SIG-M5 (cell line): ENCODE results near the gene CNOT6L.
"Not testable (repeated sequence)": the region's sequence is repeated elsewhere in the genome, so short reads cannot be mapped to it uniquely, and the experiment has no call there.

Source experiments
- DNase-seq: peaks from one replicate; lab custom pipeline; 2025; lab: John Stamatoyannopoulos, UW

Gene CNOT6L

GRCh38 chr4:77818602-77819403 lies at the start of gene CNOT6L:
Gene CNOT6L (minus strand): TSS chr4:77819368. CDS start chr4:77819308, 60 bp downstream.
- no peak for DNase-seq

- DNase-seq: no peak
Measured at GRCh38 chr4:77865259-77865658, 46.1 kb upstream of the CNOT6L start.

GRCh38 chr4:77863341-77863740 lies 44.2 kb upstream of the CNOT6L start:
- DNase-seq: not testable (repeated sequence)

- peak; percentile 79 for DNase-seq
Measured at GRCh38 chr4:77862478-77863216, 43.5 kb upstream of the CNOT6L start, which contains the start of gene MRPL1. Gene MRPL1 (plus strand): TSS chr4:77862830. CDS start chr4:77862849, 19 bp downstream.

GRCh38 chr4:77861495-77861894 lies 42.3 kb upstream of the CNOT6L start:
- no peak for DNase-seq

GRCh38 chr4:77859256-77859655 lies 40.1 kb upstream of the CNOT6L start:
- no peak for DNase-seq

GRCh38 chr4:77856152-77856551 lies 37.0 kb upstream of the CNOT6L start:
- DNase-seq: no peak

- DNase-seq: no peak
Measured at GRCh38 chr4:77854431-77855111, 35.4 kb upstream of the CNOT6L start.

- DNase-seq: no peak
Measured at GRCh38 chr4:77852892-77853495, 33.8 kb upstream of the CNOT6L start.

- DNase-seq: no peak
Measured at GRCh38 chr4:77849278-77849965, 30.3 kb upstream of the CNOT6L start.

GRCh38 chr4:77848508-77848907 lies 29.3 kb upstream of the CNOT6L start:
- DNase-seq: no peak

- no peak for DNase-seq
Measured at GRCh38 chr4:77845929-77846328, 26.8 kb upstream of the CNOT6L start.

GRCh38 chr4:77845400-77845799 lies 26.2 kb upstream of the CNOT6L start:
- DNase-seq: no peak

- no peak for DNase-seq
Measured at GRCh38 chr4:77844363-77844762, 25.2 kb upstream of the CNOT6L start.

- DNase-seq: no peak
Measured at GRCh38 chr4:77843628-77844027, 24.5 kb upstream of the CNOT6L start.

GRCh38 chr4:77834403-77834802 lies 15.2 kb upstream of the CNOT6L start:
- DNase-seq: no peak

GRCh38 chr4:77833126-77833724 lies 14.1 kb upstream of the CNOT6L start:
- DNase-seq: no peak

- DNase-seq: no peak
Measured at GRCh38 chr4:77827343-77827742, 8.2 kb upstream of the CNOT6L start.

GRCh38 chr4:77826275-77826674 lies 7.1 kb upstream of the CNOT6L start:
- DNase-seq: no peak

- DNase-seq: no peak
Measured at GRCh38 chr4:77821775-77822174, 2.6 kb upstream of the CNOT6L start.
